ENCODE measurements around the gene HEYL. TPM values are rescaled to one million over a fixed set of nuclear protein-coding genes. Genes with fewer than 3 reads are reported as not detected.

Gene HEYL
- total RNA-seq, 1 donor from 2014 or later, result 1.3 TPM

DNA sequence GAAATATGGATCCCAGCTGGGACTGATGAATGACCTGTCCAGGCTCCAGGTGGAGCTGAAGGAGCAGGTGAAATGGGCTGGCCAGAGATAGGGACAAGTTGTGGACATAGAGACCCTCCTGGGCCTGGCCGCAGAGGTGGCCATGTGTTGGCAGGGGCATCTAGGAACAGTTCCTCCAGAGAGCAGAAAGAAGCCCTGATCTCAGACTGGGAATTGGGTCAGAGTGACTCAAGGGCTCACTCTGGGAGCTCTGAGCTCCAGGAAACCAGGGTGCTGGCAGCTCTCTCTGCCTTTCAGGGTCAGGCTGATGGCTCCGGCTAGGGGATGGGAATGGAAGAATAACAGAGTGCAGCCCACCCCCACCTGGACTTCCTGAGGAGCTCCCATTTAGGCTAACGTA, 29.5 kb upstream of the HEYL start:
- no peak for DNase-seq (ENCODE audit: low spot score)
- peaks cover 18% of the 10 kb centered on the region for H3K27me3 Mint-ChIP-seq (ENCODE audit: unreplicated experiment)
- TF ChIP-seq, protein P1, sequence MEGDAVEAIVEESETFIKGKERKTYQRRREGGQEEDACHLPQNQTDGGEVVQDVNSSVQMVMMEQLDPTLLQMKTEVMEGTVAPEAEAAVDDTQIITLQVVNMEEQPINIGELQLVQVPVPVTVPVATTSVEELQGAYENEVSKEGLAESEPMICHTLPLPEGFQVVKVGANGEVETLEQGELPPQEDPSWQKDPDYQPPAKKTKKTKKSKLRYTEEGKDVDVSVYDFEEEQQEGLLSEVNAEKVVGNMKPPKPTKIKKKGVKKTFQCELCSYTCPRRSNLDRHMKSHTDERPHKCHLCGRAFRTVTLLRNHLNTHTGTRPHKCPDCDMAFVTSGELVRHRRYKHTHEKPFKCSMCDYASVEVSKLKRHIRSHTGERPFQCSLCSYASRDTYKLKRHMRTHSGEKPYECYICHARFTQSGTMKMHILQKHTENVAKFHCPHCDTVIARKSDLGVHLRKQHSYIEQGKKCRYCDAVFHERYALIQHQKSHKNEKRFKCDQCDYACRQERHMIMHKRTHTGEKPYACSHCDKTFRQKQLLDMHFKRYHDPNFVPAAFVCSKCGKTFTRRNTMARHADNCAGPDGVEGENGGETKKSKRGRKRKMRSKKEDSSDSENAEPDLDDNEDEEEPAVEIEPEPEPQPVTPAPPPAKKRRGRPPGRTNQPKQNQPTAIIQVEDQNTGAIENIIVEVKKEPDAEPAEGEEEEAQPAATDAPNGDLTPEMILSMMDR (IDR thresholded peaks at IDR 0.05; ENCODE audit: unreplicated experiment), result no peak
- H3K9me3 Mint-ChIP-seq (ENCODE audit: unreplicated experiment), result no peaks in the 10 kb centered on the region
- H3K36me3 Mint-ChIP-seq (ENCODE audit: low read depth, unreplicated experiment), result peaks cover 4% of the 10 kb centered on the region
- H3K4me1 Mint-ChIP-seq (ENCODE audit: unreplicated experiment), result no peaks in the 10 kb centered on the region
- no peak overlapping the region for H3K27ac Mint-ChIP-seq (ENCODE audit: unreplicated experiment)
- H3K4me3 Mint-ChIP-seq (ENCODE audit: unreplicated experiment), result no peak overlapping the region

DNA sequence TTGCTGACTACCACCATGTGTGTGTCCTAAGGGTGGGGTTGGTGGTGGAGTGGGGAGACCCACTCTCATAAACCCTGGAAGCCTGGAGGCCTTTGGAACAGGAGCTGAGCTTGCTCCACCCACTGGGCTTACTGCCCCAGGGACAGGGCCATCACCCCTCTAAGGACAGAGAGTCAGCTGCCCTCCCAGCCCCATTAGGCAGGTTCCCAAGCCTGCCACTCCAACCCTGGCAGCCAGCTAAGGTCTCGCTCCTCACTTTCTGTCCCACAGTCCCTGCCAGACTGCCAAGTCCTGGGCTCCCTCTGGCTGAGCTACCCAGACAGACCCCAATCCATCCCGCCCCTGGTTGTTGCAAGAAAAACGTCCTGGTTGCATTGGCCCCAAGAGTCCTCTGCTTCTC, 28.7 kb upstream of the HEYL start:
- Mint-ChIP-seq H3K4me1 (ENCODE audit: unreplicated experiment) (no peaks in the 10 kb centered on the region), H3K4me3 (ENCODE audit: unreplicated experiment) (no peak overlapping the region), H3K27ac (ENCODE audit: unreplicated experiment) (no peak overlapping the region), H3K9me3 (ENCODE audit: unreplicated experiment) (no peaks in the 10 kb centered on the region), H3K27me3 (ENCODE audit: unreplicated experiment) (peaks cover 18% of the 10 kb centered on the region), H3K36me3 (ENCODE audit: low read depth, unreplicated experiment) (peaks cover 4% of the 10 kb centered on the region)
- TF ChIP-seq, protein P1 (IDR thresholded peaks at IDR 0.05; ENCODE audit: unreplicated experiment), result no peak
- no peak for DNase-seq (ENCODE audit: low spot score)

DNA sequence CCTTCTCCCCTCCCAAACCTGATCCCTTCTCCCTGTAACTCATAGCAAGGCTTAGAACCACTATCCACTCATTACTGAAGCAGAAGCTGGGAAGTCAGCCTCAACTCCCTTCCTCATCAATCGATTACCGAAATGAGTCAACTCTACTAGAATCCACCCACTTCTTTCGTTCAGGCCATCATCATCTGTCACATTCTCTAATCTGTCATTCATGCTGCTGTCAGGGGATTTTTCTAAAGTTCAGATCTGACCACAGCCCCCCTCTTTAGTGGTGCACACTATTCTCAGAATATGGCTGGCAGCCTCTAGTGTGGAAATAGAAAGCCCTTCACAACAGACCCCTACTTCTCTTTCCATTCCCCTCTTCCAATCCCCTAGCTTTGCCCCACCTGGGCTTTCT, 27.3 kb upstream of the HEYL start:
- peaks cover 4% of the 10 kb centered on the region for H3K36me3 Mint-ChIP-seq (ENCODE audit: low read depth, unreplicated experiment)
- DNase-seq (ENCODE audit: low spot score), result no peak
- no peaks in the 10 kb centered on the region for H3K4me1 Mint-ChIP-seq (ENCODE audit: unreplicated experiment)
- peaks cover 17% of the 10 kb centered on the region for H3K27me3 Mint-ChIP-seq (ENCODE audit: unreplicated experiment)
- no peak overlapping the region for H3K27ac Mint-ChIP-seq (ENCODE audit: unreplicated experiment)
- TF ChIP-seq, protein P1 (IDR thresholded peaks at IDR 0.05; ENCODE audit: unreplicated experiment), result no peak
- H3K9me3 Mint-ChIP-seq (ENCODE audit: unreplicated experiment), result no peaks in the 10 kb centered on the region
- no peak overlapping the region for H3K4me3 Mint-ChIP-seq (ENCODE audit: unreplicated experiment)

DNA sequence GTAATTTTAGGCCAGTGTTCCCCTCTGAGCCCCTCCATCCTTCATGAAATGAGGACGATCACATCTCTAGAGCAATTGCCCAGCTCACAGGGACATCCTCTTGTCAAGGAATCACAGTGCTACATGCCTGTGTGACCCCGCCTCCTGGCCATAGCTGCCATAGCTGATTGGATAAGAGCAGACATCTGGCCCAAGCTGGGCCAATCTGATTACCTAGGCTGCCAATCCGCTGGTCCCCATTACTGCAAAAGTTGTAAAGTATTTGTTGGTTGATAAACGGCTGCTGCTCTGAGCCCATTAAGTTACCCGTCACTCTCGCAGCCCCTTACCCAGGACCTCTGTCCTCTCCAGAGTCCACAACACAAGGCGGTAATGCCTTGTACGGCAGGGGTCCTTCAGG, 24.1 kb upstream of the HEYL start:
- Mint-ChIP-seq H3K36me3 (ENCODE audit: low read depth, unreplicated experiment) (no peaks in the 10 kb centered on the region), H3K27me3 (ENCODE audit: unreplicated experiment) (peaks cover 15% of the 10 kb centered on the region), H3K4me3 (ENCODE audit: unreplicated experiment) (no peak overlapping the region), H3K4me1 (ENCODE audit: unreplicated experiment) (peaks cover 9% of the 10 kb centered on the region), H3K9me3 (ENCODE audit: unreplicated experiment) (no peaks in the 10 kb centered on the region), H3K27ac (ENCODE audit: unreplicated experiment) (no peak overlapping the region)
- no peak for DNase-seq (ENCODE audit: low spot score)
- TF ChIP-seq, protein P1 (IDR thresholded peaks at IDR 0.05; ENCODE audit: unreplicated experiment), result no peak

- H3K27me3 Mint-ChIP-seq (ENCODE audit: unreplicated experiment), result peaks cover 11% of the 10 kb centered on the region
- TF ChIP-seq, protein P1 (IDR thresholded peaks at IDR 0.05; ENCODE audit: unreplicated experiment), result no peak
- H3K4me3 Mint-ChIP-seq (ENCODE audit: unreplicated experiment), result no peak overlapping the region
Measured at GRCh38 chr1:39662861-39663260, 23.4 kb upstream of the HEYL start.

More at GRCh38 chr1:39662861-39663260, 23.4 kb upstream of the HEYL start:
- Mint-ChIP-seq H3K9me3 (ENCODE audit: unreplicated experiment) (no peaks in the 10 kb centered on the region), H3K36me3 (ENCODE audit: low read depth, unreplicated experiment) (no peaks in the 10 kb centered on the region), H3K4me1 (ENCODE audit: unreplicated experiment) (peaks cover 9% of the 10 kb centered on the region), H3K27ac (ENCODE audit: unreplicated experiment) (no peak overlapping the region)
- no peak for DNase-seq (ENCODE audit: low spot score)
